Measurements from ENCODE around the gene IL36B.
"Not testable (repeated sequence)": the region's sequence is repeated elsewhere in the genome, so short reads cannot be mapped to it uniquely, and the experiment has no call there.

The IL36B gene

GRCh38 chr2:113052396-113052917 is at the start of gene IL36B:
Gene IL36B, minus strand, starts transcription at chr2:113052867.
- H3K36me3 ChIP-seq (ENCODE audit: control insufficient read depth, insufficient read depth, low read length), result no peaks in the 10 kb centered on the region
- no peak within 1 kb of the TSS for H3K27ac ChIP-seq (ENCODE audit: low read depth, low read length)
- H3K4me3 ChIP-seq (ENCODE audit: low read depth, low read length), result no peak within 1 kb of the TSS
- H3K9me3 ChIP-seq (ENCODE audit: control insufficient read depth, insufficient read depth, low read depth, low read length), result peaks cover 51% of the 10 kb centered on the region
- H3K9ac ChIP-seq (ENCODE audit: low read length), result no peak within 1 kb of the TSS
- H3K4me1 ChIP-seq (ENCODE audit: control insufficient read depth, insufficient read depth, low read length), result no peaks in the 10 kb centered on the region
- no peaks in the 10 kb centered on the region for H3K27me3 ChIP-seq (ENCODE audit: control insufficient read depth, insufficient read depth, low read length)

- peaks cover 14% of the 10 kb centered on the region for H3K9me3 ChIP-seq (ENCODE audit: control insufficient read depth, insufficient read depth, low read depth, low read length)
- no peaks in the 10 kb centered on the region; the same call in 1 of the 2 replicates for H3K4me1 ChIP-seq (ENCODE audit: control insufficient read depth, insufficient read depth, low read length)
- no peaks in the 10 kb centered on the region for H3K36me3 ChIP-seq (ENCODE audit: control insufficient read depth, insufficient read depth, low read length)
- no peak overlapping the region for H3K4me3 ChIP-seq (ENCODE audit: low read depth, low read length)
- H3K9ac ChIP-seq (ENCODE audit: low read length), result no peak overlapping the region
- no peaks in the 10 kb centered on the region for H3K27me3 ChIP-seq (ENCODE audit: control insufficient read depth, insufficient read depth, low read length)
- no peak overlapping the region for H3K27ac ChIP-seq (ENCODE audit: low read depth, low read length)
Measured at GRCh38 chr2:113102133-113102532, 49.5 kb upstream of the IL36B start.

- Histone ChIP-seq H3K9ac (ENCODE audit: low read length) (no peak overlapping the region), H3K4me3 (ENCODE audit: low read depth, low read length) (no peak overlapping the region), H3K27ac (ENCODE audit: low read depth, low read length) (no peak overlapping the region), H3K9me3 (ENCODE audit: control insufficient read depth, insufficient read depth, low read depth, low read length) (peaks cover 16% of the 10 kb centered on the region), H3K4me1 (ENCODE audit: control insufficient read depth, insufficient read depth, low read length) (no peaks in the 10 kb centered on the region; the same call in 1 of the 2 replicates), H3K27me3 (ENCODE audit: control insufficient read depth, insufficient read depth, low read length) (no peaks in the 10 kb centered on the region), H3K36me3 (ENCODE audit: control insufficient read depth, insufficient read depth, low read length) (no peaks in the 10 kb centered on the region)
Measured at GRCh38 chr2:113098532-113098931, 45.9 kb upstream of the IL36B start.

GRCh38 chr2:113098041-113098440 is 45.4 kb upstream of the IL36B start:
- no peak overlapping the region for H3K9ac ChIP-seq (ENCODE audit: low read length)
- H3K4me1 ChIP-seq (ENCODE audit: control insufficient read depth, insufficient read depth, low read length), result no peaks in the 10 kb centered on the region; the same call in 1 of the 2 replicates
- peaks cover under 1% of the 10 kb centered on the region; the same call in 1 of the 2 replicates for H3K27me3 ChIP-seq (ENCODE audit: control insufficient read depth, insufficient read depth, low read length)
- H3K36me3 ChIP-seq (ENCODE audit: control insufficient read depth, insufficient read depth, low read length), result no peaks in the 10 kb centered on the region
- H3K9me3 ChIP-seq (ENCODE audit: control insufficient read depth, insufficient read depth, low read depth, low read length), result peaks cover 16% of the 10 kb centered on the region
- H3K4me3 ChIP-seq (ENCODE audit: low read depth, low read length), result no peak overlapping the region
- H3K27ac ChIP-seq (ENCODE audit: low read depth, low read length), result no peak overlapping the region

- H3K27me3 ChIP-seq (ENCODE audit: control insufficient read depth, insufficient read depth, low read length); H3K27ac ChIP-seq (ENCODE audit: low read depth, low read length); H3K9ac ChIP-seq (ENCODE audit: low read length); H3K4me1 ChIP-seq (ENCODE audit: control insufficient read depth, insufficient read depth, low read length); H3K36me3 ChIP-seq (ENCODE audit: control insufficient read depth, insufficient read depth, low read length); H3K4me3 ChIP-seq (ENCODE audit: low read depth, low read length): not testable (repeated sequence)
- H3K9me3 ChIP-seq (ENCODE audit: control insufficient read depth, insufficient read depth, low read depth, low read length), result peaks cover 13% of the 10 kb centered on the region
Measured at GRCh38 chr2:113096842-113097618, 44.4 kb upstream of the IL36B start.

GRCh38 chr2:113096306-113096705 is 43.6 kb upstream of the IL36B start:
- not testable (repeated sequence) for H3K27ac ChIP-seq (ENCODE audit: low read depth, low read length); H3K4me1 ChIP-seq (ENCODE audit: control insufficient read depth, insufficient read depth, low read length); H3K36me3 ChIP-seq (ENCODE audit: control insufficient read depth, insufficient read depth, low read length); H3K4me3 ChIP-seq (ENCODE audit: low read depth, low read length); H3K27me3 ChIP-seq (ENCODE audit: control insufficient read depth, insufficient read depth, low read length); H3K9ac ChIP-seq (ENCODE audit: low read length)
- H3K9me3 ChIP-seq (ENCODE audit: control insufficient read depth, insufficient read depth, low read depth, low read length), result peaks cover 12% of the 10 kb centered on the region

- Histone ChIP-seq H3K4me1 (ENCODE audit: control insufficient read depth, insufficient read depth, low read length) (no peaks in the 10 kb centered on the region), H3K4me3 (ENCODE audit: low read depth, low read length) (no peak overlapping the region), H3K9ac (ENCODE audit: low read length) (no peak overlapping the region)
Measured at GRCh38 chr2:113093613-113093977, 40.9 kb upstream of the IL36B start.

GRCh38 chr2:113092864-113093612 is 40.4 kb upstream of the IL36B start:
- Histone ChIP-seq H3K27me3 (ENCODE audit: control insufficient read depth, insufficient read depth, low read length) (peaks cover 5% of the 10 kb centered on the region; the same call in 1 of the 2 replicates), H3K4me1 (ENCODE audit: control insufficient read depth, insufficient read depth, low read length) (no peaks in the 10 kb centered on the region), H3K9ac (ENCODE audit: low read length) (no peak overlapping the region), H3K4me3 (ENCODE audit: low read depth, low read length) (no peak overlapping the region), H3K27ac (ENCODE audit: low read depth, low read length) (no peak overlapping the region), H3K9me3 (ENCODE audit: control insufficient read depth, insufficient read depth, low read depth, low read length) (peaks cover 2% of the 10 kb centered on the region; the same call in 1 of the 2 replicates), H3K36me3 (ENCODE audit: control insufficient read depth, insufficient read depth, low read length) (no peaks in the 10 kb centered on the region)

More at GRCh38 chr2:113093613-113093977, 40.9 kb upstream of the IL36B start:
- no peak overlapping the region for H3K27ac ChIP-seq (ENCODE audit: low read depth, low read length)
- H3K9me3 ChIP-seq (ENCODE audit: control insufficient read depth, insufficient read depth, low read depth, low read length), result peaks cover 7% of the 10 kb centered on the region
- no peaks in the 10 kb centered on the region for H3K36me3 ChIP-seq (ENCODE audit: control insufficient read depth, insufficient read depth, low read length)
- peaks cover 5% of the 10 kb centered on the region; the same call in 1 of the 2 replicates for H3K27me3 ChIP-seq (ENCODE audit: control insufficient read depth, insufficient read depth, low read length)

- Histone ChIP-seq H3K36me3 (ENCODE audit: control insufficient read depth, insufficient read depth, low read length) (no peaks in the 10 kb centered on the region), H3K27ac (ENCODE audit: low read depth, low read length) (no peak overlapping the region), H3K9me3 (ENCODE audit: control insufficient read depth, insufficient read depth, low read depth, low read length) (peaks cover 2% of the 10 kb centered on the region; the same call in 1 of the 2 replicates), H3K4me3 (ENCODE audit: low read depth, low read length) (no peak overlapping the region), H3K27me3 (ENCODE audit: control insufficient read depth, insufficient read depth, low read length) (peaks cover 5% of the 10 kb centered on the region; the same call in 1 of the 2 replicates), H3K4me1 (ENCODE audit: control insufficient read depth, insufficient read depth, low read length) (no peaks in the 10 kb centered on the region), H3K9ac (ENCODE audit: low read length) (no peak overlapping the region)
Measured at GRCh38 chr2:113091231-113091896, 38.7 kb upstream of the IL36B start.

GRCh38 chr2:113089916-113090315 is 37.2 kb upstream of the IL36B start:
- Histone ChIP-seq H3K4me3 (ENCODE audit: low read depth, low read length) (no peak overlapping the region), H3K27me3 (ENCODE audit: control insufficient read depth, insufficient read depth, low read length) (peaks cover 5% of the 10 kb centered on the region; the same call in 1 of the 2 replicates), H3K4me1 (ENCODE audit: control insufficient read depth, insufficient read depth, low read length) (no peaks in the 10 kb centered on the region), H3K27ac (ENCODE audit: low read depth, low read length) (no peak overlapping the region), H3K36me3 (ENCODE audit: control insufficient read depth, insufficient read depth, low read length) (no peaks in the 10 kb centered on the region), H3K9ac (ENCODE audit: low read length) (no peak overlapping the region), H3K9me3 (ENCODE audit: control insufficient read depth, insufficient read depth, low read depth, low read length) (peaks cover 2% of the 10 kb centered on the region; the same call in 1 of the 2 replicates)
